IMR-90 (cell line): ENCODE results near the gene ARHGAP32. TPM values are rescaled to one million over a fixed set of nuclear protein-coding genes. Genes with fewer than 3 reads are reported as not detected.

Experiments
- ATAC-seq: fragments of 200-7000 bp; cut with Tn5 transposase; 2 replicates; pipeline ENCODE4 v1.9.1; 2020; ENCODE audit warnings: low read depth, mild to moderate bottlenecking, moderate library complexity
- BruUV-seq: library from RNA; stranded (reverse); fragments of 400-500 nt; replicated peaks from 2 replicates; lab custom pipeline; 2021; lab: Mats Ljungman, UMichigan
- CTCF ChIA-PET: fragments of 300-600 bp; formaldehyde crosslinking; extraction: SDS; loops from one replicate; lab custom pipeline; 2021; ENCODE audit warnings: antibody characterized with exemption; lab: Yijun Ruan, JAX
- POLR2A ChIA-PET: fragments of 300-600 bp; sonication (Branson Sonifier 250); formaldehyde crosslinking; loops from one replicate; lab custom pipeline; 2022; ENCODE audit warnings: antibody characterized with exemption; ENCODE audit not compliant: unreplicated experiment; lab: Charles Lee
- DNase-seq: peaks from one replicate; pipeline ENCODE4 v3.0.0; 2013
- H2AFZ ChIP-seq: replicated peaks from 2 replicates; pipeline ENCODE3; 2013; ENCODE audit warnings: low read length, mild to moderate bottlenecking; ENCODE audit not compliant: poor library complexity
- H2AK5ac ChIP-seq: 2 replicates; pipeline ENCODE4 v1.6.1; 2013; ENCODE audit warnings: low read depth, low read length, inconsistent platforms
- H2AK9ac ChIP-seq: replicated peaks from 2 replicates; pipeline ENCODE3; 2013; ENCODE audit warnings: mild to moderate bottlenecking, low read depth, low read length, moderate library complexity; ENCODE audit not compliant: poor library complexity
- H2BK120ac ChIP-seq: 2 replicates; pipeline ENCODE4 v1.6.1; 2013; ENCODE audit warnings: low read depth, low read length, inconsistent platforms
- H2BK15ac ChIP-seq: 3 replicates; pipeline ENCODE4 v1.6.1; 2013; ENCODE audit warnings: low read depth, low read length, inconsistent platforms
- H2BK20ac ChIP-seq: 2 replicates; pipeline ENCODE4 v1.6.1; 2013; ENCODE audit warnings: low read depth, mild to moderate bottlenecking, inconsistent platforms, low read length, moderate library complexity
- H2BK5ac ChIP-seq: 2 replicates; pipeline ENCODE4 v1.6.1; 2013; ENCODE audit warnings: mild to moderate bottlenecking, low read depth, low read length, inconsistent platforms; ENCODE audit not compliant: poor library complexity, severe bottlenecking
- H3K14ac ChIP-seq: replicated peaks from 2 replicates; pipeline ENCODE4 v1.6.1; 2013; ENCODE audit warnings: low read depth, low read length, inconsistent platforms
- H3K18ac ChIP-seq: 2 replicates; pipeline ENCODE4 v1.6.1; 2013; ENCODE audit warnings: low read depth, low read length, control low read depth
- H3K23ac ChIP-seq: 2 replicates; pipeline ENCODE4 v1.6.1; 2013; ENCODE audit warnings: low read depth, low read length, inconsistent platforms
- H3K27ac ChIP-seq: 2 replicates; pipeline ENCODE4 v1.5.1; 2013; ENCODE audit warnings: mild to moderate bottlenecking, control low read depth, low read length; ENCODE audit not compliant: insufficient read depth
- H3K27me3 ChIP-seq: 2 replicates; pipeline ENCODE4 v1.6.1; 2013; ENCODE audit warnings: low read length; ENCODE audit not compliant: control insufficient read depth, insufficient read depth
- H3K36me3 ChIP-seq: 2 replicates; pipeline ENCODE4 v1.6.1; 2013; ENCODE audit warnings: low read length, mixed read lengths; ENCODE audit not compliant: control insufficient read depth, insufficient read depth
- H3K4ac ChIP-seq: 2 replicates; pipeline ENCODE4 v1.6.1; 2013; ENCODE audit warnings: low read depth, low read length, inconsistent platforms
- H3K4me1 ChIP-seq: 2 replicates; pipeline ENCODE4 v1.6.1; 2013; ENCODE audit warnings: low read length, mixed read lengths; ENCODE audit not compliant: control insufficient read depth, insufficient read depth
- H3K4me2 ChIP-seq: 2 replicates; pipeline ENCODE4 v1.6.1; 2013; ENCODE audit warnings: low read depth, mild to moderate bottlenecking, control low read depth, low read length, moderate library complexity
- H3K4me3 ChIP-seq: 2 replicates; pipeline ENCODE4 v1.5.1; 2013; ENCODE audit warnings: low read depth, mild to moderate bottlenecking, control low read depth, low read length, moderate library complexity; ENCODE audit not compliant: insufficient read depth
- H3K56ac ChIP-seq: 2 replicates; pipeline ENCODE4 v1.6.1; 2013; ENCODE audit warnings: low read length, inconsistent platforms; ENCODE audit not compliant: insufficient read depth; ENCODE audit errors: extremely low read depth
- H3K79me1 ChIP-seq, 2 experiments: 2 replicates each; pipeline ENCODE4 v1.6.1; 2013; ENCODE audit warnings: low read length in 2 of 2, inconsistent platforms in 1 of 2, low read depth in 1 of 2
- H3K9ac ChIP-seq: 2 replicates; pipeline ENCODE4 v1.6.1; 2013; ENCODE audit warnings: low read depth, low read length, control low read depth
- H3K9me1 ChIP-seq: 2 replicates; pipeline ENCODE4 v1.6.1; 2013; ENCODE audit warnings: low read length, inconsistent platforms; ENCODE audit not compliant: insufficient read depth
- H3K9me3 ChIP-seq: 2 replicates; pipeline ENCODE4 v1.6.1; 2013; ENCODE audit warnings: low read length; ENCODE audit not compliant: control insufficient read depth, insufficient read depth
- H4K20me1 ChIP-seq: 2 replicates; pipeline ENCODE4 v1.6.1; 2013; ENCODE audit warnings: low read length, inconsistent platforms; ENCODE audit not compliant: insufficient read depth
- H4K5ac ChIP-seq: 2 replicates; pipeline ENCODE4 v1.6.1; 2013; ENCODE audit warnings: mild to moderate bottlenecking, low read depth, low read length, control low read depth
- H4K8ac ChIP-seq, 2 experiments: 2 replicates each; pipeline ENCODE4 v1.6.1; 2013; ENCODE audit warnings: low read depth in 2 of 2, low read length in 2 of 2, control low read depth in 1 of 2, inconsistent platforms in 1 of 2
- H4K91ac ChIP-seq: 2 replicates; pipeline ENCODE4 v1.6.1; 2013; ENCODE audit warnings: low read depth, low read length, inconsistent platforms; ENCODE audit not compliant: insufficient read depth
- BHLHE40 ChIP-seq: fragments of 150-350 bp; IDR thresholded peaks from 2 replicates; pipeline ENCODE4 v1.6.1; 2016; ENCODE audit warnings: mild to moderate bottlenecking, low read depth, low read length
- CHD1 ChIP-seq: IDR thresholded peaks from 2 replicates; pipeline ENCODE4 v1.6.1; 2012; ENCODE audit warnings: low read depth, low read length, improper control_type of control experiment
- CTCF ChIP-seq: conservative IDR thresholded peaks from 2 replicates; pipeline ENCODE4 v1.5.1; 2012; ENCODE audit warnings: mild to moderate bottlenecking, low read depth, low read length, improper control_type of control experiment
- ELK1 ChIP-seq: fragments of 150-350 bp; IDR thresholded peaks from 2 replicates; pipeline ENCODE4 v1.6.1; 2016; ENCODE audit warnings: low read depth, mild to moderate bottlenecking, low read length, moderate library complexity, borderline replicate concordance
- FOS ChIP-seq: fragments of 150-350 bp; IDR thresholded peaks from 2 replicates; pipeline ENCODE4 v1.6.1; 2016; ENCODE audit warnings: low read depth, low read length
- MAFK ChIP-seq: IDR thresholded peaks from 2 replicates; pipeline ENCODE4 v1.6.1; 2012; ENCODE audit warnings: low read depth, low read length, improper control_type of control experiment
- NFE2L2 ChIP-seq: fragments of 150-350 bp; IDR thresholded peaks from 2 replicates; pipeline ENCODE4 v1.6.1; 2016; ENCODE audit warnings: low read depth, mild to moderate bottlenecking, low read length
- POLR2A ChIP-seq: IDR thresholded peaks from 2 replicates; pipeline ENCODE4 v1.6.1; 2012; ENCODE audit warnings: mild to moderate bottlenecking, low read depth, low read length
- RAD21 ChIP-seq: IDR thresholded peaks from 2 replicates; pipeline ENCODE4 v1.6.1; 2012; ENCODE audit warnings: low read length, improper control_type of control experiment
- RCOR1 ChIP-seq: IDR thresholded peaks from 2 replicates; pipeline ENCODE4 v1.6.1; 2012; ENCODE audit warnings: mild to moderate bottlenecking, low read length, improper control_type of control experiment; ENCODE audit not compliant: insufficient replicate concordance
- RFX5 ChIP-seq: IDR thresholded peaks from 2 replicates; pipeline ENCODE4 v1.8.0; 2012; ENCODE audit warnings: low read depth, mild to moderate bottlenecking, low read length, moderate library complexity
- SMC3 ChIP-seq: fragments of 150-350 bp; IDR thresholded peaks from 2 replicates; pipeline ENCODE4 v1.6.1; 2016; ENCODE audit warnings: low read depth, mild to moderate bottlenecking, antibody characterized with exemption, low read length, moderate library complexity
- USF2 ChIP-seq: fragments of 150-350 bp; IDR thresholded peaks from 2 replicates; pipeline ENCODE4 v1.6.1; 2017; ENCODE audit warnings: mild to moderate bottlenecking, antibody characterized with exemption, low read length, low read depth
- WGBS, 2 experiments: methylation state at CpG; one replicate each; pipeline versions ENCODE4 v1.1.5 to v1.1.7; 2013; ENCODE audit warnings: missing lambda C conversion rate in 2 of 2; ENCODE audit not compliant: insufficient read length in 1 of 2; ENCODE audit errors: extremely low coverage in 2 of 2; 5-methylcytosine and 5-hydroxymethylcytosine counted together
- dilution Hi-C: fragments of 300-500 bp; cut with HindIII; formaldehyde crosslinking; loops from one replicate; pipeline ENCODE4 v1.14.3; 2018; ENCODE audit warnings: low sequenced_read_pairs; ENCODE audit not compliant: unreplicated experiment
- in situ Hi-C: fragments of 300-500 bp; cut with MboI; formaldehyde crosslinking; loops from 3 replicates; pipeline ENCODE4 v1.14.3; 2019; ENCODE audit warnings: low sequenced_read_pairs, inconsistent platforms, mixed read lengths
- intact Hi-C: fragments of 100-400 bp; cut with micrococcal nuclease; formaldehyde crosslinking; loops from 2 replicates; pipeline ENCODE4 v1.10.0; 2022
- polyA plus RNA-seq, 3 experiments: library from polyadenylated mRNA; depleted of rRNA; stranded (reverse); fragments of >200 nt; gene quantifications; 2 replicates each; pipeline ENCODE4 v1.2.3, GENCODE V29; 2012; ENCODE audit warnings: low replicate concordance in 1 of 3
- total RNA-seq: library from RNA; depleted of rRNA; stranded (reverse); fragments of >200 nt; gene quantifications from 2 replicates; pipeline ENCODE4 v1.2.3, GENCODE V29; 2012

The ARHGAP32 gene
- total and polyA plus RNA-seq, 2 of the 4 experiments (the other 2 are of a cell fraction): 4.1 to 8.4 TPM

- Histone ChIP-seq H2BK5ac (no peak overlapping the region), H4K8ac (no peak overlapping the region), H3K4ac (no peak overlapping the region), H3K79me1 (peaks cover 0 to 10% of the 10 kb centered on the region in 2 experiments; a peak in 1 of 4 replicates), H2AFZ (no peak overlapping the region), H3K23ac (no peak overlapping the region), H3K4me3 (no peak overlapping the region), H3K56ac (no peak overlapping the region), H3K27me3 (no peaks in the 10 kb centered on the region), H4K20me1 (no peaks in the 10 kb centered on the region), H2AK5ac (no peak overlapping the region), H3K18ac (no peak overlapping the region), H3K36me3 (no peaks in the 10 kb centered on the region), H4K91ac (no peak overlapping the region), H3K4me2 (no peak overlapping the region), H3K9me3 (peaks cover 6% of the 10 kb centered on the region), H3K4me1 (no peaks in the 10 kb centered on the region), H4K5ac (no peak overlapping the region), H2AK9ac (no peak overlapping the region), H2BK120ac (no peak overlapping the region), H2BK15ac (no peak overlapping the region), H3K9me1 (no peaks in the 10 kb centered on the region), H2BK20ac (no peak overlapping the region), H3K27ac (no peak overlapping the region), H3K9ac (no peak overlapping the region), H3K14ac (no peak overlapping the region)
- TF ChIP-seq CTCF: no peak
- no peak for TF ChIP-seq SMC3
- TF ChIP-seq RFX5: no peak
- TF ChIP-seq RCOR1: no peak
- no peak for TF ChIP-seq NFE2L2
- TF ChIP-seq USF2: no peak
- TF ChIP-seq MAFK: no peak
- TF ChIP-seq POLR2A: no peak
- TF ChIP-seq FOS: no peak
- TF ChIP-seq ELK1: no peak
- no peak for TF ChIP-seq BHLHE40
- no peak for TF ChIP-seq RAD21
- no peak for TF ChIP-seq CHD1
- no peak for DNase-seq
- intact Hi-C loops: no loop called here
- ATAC-seq: no peak
- no TSS peak for BruUV-seq
- dilution Hi-C loops: no loop called here
- CTCF ChIA-PET: no interaction called here
- POLR2A ChIA-PET: no interaction called here
- in situ Hi-C loops: no loop called here
- no CpG with 5 or more reads among the region's 2 CpGs for WGBS, 2 experiments
These were observed 43.6 kb downstream of the ARHGAP32 start for GRCh38 chr11:129148487-129148886.
